Hematopoietic multipotent progenitor cell treated with erythropoietin and hydrocortisone succinate and interleukin-3 and kit ligand, for 17 days (in vitro differentiated cells): Measurements from ENCODE around the gene TRIM26.
A peak's percentile ranks its signal among the peaks of the same experiment; 100 is the strongest.
"Not testable (repeated sequence)": the region's sequence is repeated elsewhere in the genome, so short reads cannot be mapped to it uniquely, and the experiment has no call there.

ENCODE experiments used
- DNase-seq: peaks from one replicate; pipeline ENCODE4 v3.0.0-alpha.2; 2015; ENCODE audit warnings: low spot score

Gene TRIM26

DNA sequence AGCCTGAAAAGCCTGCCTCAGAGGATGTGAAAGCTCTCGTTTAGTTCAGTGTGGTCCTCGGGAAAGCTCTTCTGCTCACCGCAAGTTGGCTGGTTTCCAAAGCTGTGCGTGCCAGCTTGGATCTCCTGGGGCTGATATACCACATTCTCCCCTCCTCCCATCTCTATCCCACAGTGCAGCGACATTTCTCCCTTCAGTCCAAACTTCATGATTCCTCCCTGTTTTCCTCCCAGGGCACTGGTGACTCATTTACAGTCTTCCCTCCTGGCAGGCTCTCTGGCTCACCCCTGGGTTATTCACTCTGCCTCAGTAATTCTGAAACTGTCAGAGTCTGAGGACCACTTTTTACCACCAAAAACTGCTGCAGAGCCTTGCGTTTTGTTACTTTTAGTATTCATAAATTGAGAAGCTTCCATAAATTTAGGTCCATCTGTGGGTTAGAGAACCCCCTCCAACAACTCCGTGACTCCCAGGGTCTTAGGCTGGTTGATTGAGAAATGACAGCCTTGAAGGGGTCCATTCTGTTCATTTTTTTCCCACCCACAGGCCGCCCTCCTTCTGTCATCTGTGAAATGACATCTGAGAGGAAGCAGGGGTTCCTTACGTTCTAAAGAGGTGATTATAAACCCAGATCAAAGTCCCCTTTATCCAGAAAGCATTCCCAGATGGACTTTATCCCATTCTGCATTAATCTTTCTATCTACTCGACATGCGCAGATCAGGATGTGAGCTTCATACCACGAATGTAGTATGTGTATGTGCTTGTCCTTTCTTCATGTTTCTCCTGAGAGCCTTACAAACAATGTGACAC lies 58.3 kb downstream of the TRIM26 start:
- peak; percentile 24 for DNase-seq

DNA sequence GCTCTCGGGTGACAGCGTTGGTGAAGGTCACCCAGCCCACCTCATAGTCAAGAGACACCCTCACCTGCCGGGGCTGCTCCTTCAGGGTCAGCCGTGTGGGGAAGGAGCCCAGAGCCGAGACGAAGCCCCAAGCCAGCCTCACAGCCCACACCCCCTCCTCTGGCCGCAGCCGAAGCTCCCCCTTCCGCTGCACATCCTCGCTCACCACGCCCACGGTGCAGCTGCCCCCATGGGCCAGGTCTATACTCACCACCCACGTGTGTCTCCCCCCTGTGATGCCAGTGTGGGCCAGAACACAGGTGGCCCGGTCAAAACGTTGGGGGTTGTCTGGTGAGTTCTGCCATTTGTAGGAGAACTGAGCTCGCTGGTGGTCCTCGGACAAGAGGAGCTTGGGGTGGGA lies 59.1 kb downstream of the TRIM26 start:
- DNase-seq = no peak

DNA sequence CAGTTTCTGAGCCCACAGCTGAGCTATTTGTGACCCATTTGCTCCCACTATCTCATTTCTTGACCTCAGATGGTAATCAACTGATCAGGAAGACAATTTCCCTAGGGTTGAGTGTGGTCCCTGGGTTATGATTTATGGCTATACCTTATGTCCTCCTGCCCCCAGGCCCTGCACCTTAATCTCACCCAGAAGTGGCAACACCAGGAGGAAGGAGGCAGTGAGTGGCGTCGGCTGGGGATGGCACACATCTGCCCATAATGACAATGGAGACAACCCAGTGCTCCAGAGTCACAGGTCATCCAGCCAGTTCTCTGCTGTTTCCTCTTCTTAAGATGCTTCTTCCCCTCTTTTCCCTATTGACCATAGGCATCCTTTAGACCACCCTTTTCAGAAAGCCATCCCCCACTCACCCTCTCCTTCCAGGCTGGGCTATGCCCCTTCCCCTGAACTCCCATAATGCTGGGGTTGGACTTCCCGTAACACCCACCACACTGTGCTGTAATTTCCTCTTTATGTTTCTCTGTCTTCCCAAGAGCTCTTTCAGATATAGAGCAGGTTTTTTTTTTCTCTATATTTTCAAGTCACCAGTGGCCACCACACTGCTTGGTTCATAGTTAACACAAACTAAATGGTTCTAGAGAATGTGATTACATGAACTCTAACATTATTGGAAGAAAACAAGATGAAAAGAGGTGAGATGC lies 60.1 kb downstream of the TRIM26 start:
- DNase-seq = peak; percentile 27

DNA sequence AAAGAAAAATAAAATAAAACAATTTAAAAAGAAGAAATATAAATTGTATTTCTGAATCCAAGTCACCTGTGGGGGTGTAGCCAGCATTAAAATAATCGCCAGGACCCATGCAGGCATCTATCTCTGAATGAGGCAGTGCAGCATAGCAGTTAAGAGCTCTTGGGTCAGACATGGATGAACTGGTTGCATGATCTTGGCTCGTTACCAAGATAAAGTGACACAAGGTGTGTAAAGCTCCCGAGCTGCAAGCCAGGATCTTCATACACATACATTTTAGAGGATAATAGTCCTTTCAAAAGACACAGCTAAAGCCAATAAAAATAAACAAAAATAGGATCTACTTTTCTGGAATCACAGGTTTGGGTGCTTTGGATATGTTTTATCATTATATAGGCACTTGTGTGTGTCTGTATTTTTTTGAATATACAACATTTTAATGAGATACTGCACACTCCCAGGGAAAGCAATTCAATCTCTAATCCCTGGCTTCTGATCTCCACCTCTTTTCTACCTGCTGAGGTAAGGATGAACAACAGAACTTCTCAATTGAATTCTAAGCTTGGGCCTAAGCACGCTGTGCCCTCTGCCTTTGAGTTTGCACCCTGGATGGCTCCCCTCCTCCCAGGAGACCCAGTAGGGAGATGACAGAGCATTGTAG lies 61.1 kb downstream of the TRIM26 start:
- peak; percentile 85 for DNase-seq

DNA sequence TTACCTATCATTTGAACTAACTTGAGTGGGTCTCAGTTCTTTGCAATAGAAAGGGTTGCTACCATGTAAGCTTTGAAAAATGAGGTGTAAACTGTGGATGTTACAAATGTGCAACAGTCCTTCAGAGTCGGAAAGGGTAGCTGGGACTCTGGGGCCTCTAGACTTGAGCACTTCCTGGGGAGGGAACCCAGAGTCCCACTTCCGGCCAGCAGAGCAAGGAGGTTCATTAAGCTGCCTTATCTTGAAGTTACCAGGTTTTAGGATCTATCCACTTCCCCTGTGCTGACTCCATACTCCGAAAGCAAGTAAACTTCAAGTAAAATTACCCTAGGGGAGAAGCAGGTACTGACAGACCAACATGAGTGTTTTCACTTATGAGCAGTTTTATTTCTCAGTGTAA lies 61.6 kb downstream of the TRIM26 start:
- DNase-seq = peak; percentile 63

DNA sequence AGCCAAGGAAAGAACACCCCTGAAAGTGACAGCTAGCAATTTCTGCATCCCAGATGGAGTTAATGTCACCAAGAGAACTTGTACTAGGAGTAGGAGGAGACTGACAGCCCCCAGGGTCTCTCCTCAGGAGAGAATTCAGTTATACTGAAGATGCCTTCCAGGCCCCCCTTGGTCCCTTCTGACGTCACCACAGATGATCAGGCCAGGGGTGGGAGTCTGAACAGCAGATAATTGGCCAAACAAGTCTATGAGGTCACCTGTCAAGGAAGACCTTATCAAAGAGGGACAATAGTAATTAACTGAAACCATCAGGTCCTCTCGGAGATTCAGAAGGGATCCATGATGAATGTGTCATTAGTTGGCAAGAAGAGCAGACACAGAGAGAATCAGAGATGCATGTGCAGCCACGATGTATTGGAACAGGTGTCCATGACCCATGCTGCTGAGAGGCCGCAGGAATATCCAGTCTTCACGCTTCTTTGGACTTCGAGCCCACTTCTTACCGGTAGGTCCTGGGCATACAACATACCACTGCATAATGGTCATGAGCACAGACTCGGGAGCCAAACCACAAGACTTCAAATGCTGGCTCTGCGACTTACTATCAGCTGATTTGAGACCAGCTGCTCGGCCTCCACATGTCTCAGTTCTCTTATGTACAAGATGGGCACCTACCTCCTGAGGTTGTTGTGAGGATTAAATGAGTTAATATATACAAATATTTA lies 62.4 kb downstream of the TRIM26 start:
- DNase-seq = peak; percentile 26

DNA sequence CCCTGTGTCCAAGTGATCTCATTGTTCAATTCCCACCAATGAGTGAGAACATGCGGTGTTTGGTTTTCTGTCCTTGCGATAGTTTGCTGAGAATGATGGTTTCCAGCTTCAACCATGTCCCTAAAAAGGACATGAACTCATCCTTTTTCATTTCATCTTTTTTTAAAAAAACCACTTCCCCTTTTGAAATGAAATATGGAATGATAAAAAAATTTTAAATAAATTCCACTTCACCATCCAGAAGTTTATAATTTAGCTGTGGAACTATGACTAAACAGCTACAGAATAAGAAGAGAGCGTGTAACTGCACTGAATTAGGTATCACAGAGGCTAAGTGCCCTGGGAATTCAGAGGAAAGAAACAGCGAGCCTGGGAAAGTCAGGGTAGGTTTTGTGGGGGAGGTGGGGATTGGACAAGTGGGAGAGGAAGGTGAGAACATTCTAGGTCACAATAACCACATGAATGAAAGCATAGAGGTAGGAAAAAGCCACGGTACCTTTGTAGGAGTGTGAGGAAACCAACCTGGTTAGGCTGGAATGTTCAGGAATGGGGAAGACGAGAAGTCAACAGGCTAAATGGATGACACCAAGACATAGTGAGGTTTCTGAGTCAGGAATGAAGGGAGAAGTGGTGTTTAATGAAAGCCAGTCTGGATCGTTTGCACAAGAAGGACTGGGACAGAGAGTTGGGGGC lies 63.2 kb downstream of the TRIM26 start:
- DNase-seq = no peak

DNA sequence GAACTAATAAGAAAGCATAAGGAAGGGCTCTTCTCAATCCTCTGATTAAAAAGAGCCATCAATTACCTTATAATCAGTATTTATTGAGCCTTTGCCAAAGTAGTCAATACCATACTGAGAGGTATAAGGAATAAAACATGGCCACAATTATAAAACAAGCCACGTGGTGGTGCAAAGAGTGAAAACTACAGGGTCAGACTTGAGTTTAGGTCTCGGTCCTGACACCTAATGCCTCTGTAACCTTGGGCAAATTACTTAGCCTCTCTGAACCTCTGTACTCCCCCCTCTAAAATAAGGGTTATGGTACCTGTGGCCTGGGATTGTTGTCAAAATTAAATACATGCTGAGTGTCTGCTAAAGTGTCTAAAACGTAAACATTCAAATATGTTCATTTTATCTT lies 64.0 kb downstream of the TRIM26 start:
- peak; percentile 56 for DNase-seq

DNA sequence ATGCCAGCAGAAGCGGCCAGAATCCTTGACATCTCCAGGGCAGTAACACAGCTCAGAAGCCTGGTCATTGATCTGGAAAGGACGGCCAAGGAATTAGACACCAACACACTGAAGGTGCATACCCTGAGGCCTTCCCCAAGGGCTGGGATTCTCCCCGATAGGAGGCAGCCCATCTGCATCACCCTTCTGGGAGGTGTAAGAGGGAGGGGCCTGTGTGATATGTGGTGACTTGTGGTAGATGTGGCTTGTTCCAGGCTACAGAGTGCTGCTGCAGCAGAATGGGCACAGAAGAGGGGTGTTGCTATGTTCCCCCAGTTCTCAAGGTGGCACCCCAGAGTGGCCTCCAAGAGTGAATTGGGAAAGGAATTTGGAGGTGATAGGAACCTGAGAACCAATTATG lies 66.1 kb downstream of the TRIM26 start:
- peak; percentile 13 for DNase-seq

DNA sequence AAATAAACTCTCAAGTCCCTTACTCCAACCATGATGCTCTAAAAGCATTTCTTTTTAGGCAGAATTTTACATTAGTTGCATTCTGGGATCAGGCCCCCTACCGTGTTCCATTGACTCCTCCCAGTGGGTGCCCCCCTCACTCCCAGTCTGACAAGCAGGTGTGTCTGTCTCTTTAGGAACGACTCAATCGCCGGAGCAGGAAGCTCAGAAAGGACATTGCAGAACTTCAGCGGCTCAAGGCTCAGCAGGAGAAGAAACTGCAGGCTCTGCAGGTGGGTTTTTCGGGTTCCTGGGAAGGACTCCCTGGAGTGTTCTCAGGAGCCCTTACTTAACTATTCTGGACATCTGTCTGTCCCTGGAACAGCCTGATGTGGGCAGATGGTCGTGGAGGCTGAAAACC lies 67.4 kb downstream of the TRIM26 start:
- no peak for DNase-seq

DNA sequence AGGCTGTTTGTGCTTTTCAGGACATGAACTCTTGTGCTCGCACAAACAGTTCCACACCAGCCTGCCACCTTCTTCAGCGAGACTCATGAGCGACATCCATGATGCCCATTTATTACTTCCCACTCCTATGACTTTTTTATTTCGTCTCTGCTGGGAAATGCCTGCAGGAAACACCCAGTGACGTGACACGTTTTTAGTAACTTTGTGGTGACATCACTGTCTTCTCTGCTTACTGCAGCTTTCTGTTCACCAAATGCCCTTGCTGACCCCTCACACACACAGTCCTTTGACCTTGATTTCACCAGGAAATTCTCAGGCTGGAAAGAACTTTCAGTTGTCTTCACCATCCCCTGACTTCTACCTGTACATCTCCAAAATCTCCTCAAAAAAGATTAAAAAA lies 68.4 kb downstream of the TRIM26 start:
- no peak for DNase-seq

DNA sequence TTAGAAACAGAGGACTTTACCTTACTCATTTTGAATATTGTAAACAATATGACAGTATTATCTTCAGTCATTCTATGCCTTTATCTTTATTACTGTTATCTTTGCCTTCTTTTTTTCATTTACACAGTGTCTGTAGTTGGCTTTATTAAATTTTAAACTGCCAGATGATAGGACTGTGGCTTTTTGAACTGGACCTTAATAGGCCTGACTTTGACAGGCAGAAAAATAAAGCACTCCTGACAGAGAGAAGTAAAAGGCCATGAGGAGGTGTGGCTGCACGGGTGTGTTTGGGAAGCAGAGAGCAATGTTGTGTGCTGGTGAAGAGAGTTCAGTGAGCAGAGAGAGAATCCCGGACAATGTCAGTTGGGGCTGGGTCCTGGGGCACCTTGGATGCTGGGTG lies 69.4 kb downstream of the TRIM26 start:
- no peak for DNase-seq

DNA sequence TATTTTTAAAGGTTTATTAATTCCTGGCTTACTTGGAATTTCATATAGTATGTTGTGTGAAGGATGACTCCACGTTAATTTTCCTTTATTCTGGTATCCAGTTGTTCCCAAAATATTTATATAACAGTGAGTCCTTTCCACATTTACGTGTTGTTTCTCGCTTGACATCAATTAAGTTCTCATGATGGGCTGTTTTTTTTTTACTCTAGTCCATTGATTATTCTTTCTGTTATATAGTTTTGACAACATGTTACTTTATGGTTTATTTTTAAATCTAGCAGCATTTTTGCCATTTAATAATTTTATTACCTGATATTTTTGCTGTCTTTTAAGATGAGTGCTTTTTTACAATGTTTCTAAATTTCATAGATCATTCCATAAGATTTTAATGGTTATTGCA lies 70.5 kb downstream of the TRIM26 start:
- no peak for DNase-seq

DNA sequence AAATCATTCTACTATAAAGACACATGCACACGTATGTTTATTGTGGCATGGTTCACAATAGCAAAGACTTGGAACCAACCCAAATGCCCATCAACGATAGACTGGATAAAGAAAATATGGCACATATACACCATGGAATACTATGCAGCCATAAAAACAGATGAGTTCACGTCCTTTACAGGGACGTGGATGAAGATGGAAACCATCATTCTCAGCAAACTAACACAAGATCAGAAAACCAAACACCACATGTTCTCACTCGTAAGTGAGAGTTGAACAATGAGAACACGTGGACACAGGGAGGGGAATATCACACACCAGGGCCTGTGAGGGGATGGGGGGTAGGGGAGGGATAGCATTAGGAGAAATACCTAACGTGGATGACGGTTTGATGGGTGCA lies 73.0 kb downstream of the TRIM26 start:
- not testable (repeated sequence) for DNase-seq

DNA sequence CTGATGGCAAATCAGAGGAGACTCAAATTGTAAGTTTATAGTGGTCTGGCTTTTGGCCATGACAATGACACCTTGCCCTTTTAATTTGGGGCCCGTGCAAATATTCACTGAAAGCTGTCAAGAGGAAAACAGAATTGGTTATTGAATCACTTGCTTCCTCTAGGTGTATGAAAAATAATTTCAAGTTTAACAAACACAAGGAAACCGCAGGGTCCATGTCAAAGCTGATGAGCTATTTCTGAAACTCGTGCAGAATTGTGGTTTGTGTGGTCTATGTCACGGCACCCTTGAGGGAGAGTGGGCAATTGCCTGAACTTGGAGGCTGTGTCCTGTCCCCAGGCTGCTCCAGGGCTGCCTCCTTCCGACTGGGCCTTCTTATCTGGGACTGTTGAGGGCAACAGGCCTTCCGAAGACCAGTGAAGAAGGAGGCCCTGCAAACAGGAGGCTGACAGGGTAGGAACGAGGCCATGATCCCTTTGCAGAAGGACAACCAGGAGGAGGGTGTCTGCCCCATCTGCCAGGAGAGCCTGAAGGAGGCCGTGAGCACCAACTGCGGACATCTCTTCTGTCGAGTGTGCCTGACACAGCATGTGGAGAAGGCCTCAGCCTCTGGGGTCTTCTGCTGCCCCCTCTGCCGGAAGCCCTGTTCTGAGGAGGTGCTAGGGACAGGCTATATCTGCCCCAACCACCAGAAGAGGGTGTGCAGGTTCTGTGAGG lies 76.5 kb downstream of the TRIM26 start:
- no peak for DNase-seq

DNA sequence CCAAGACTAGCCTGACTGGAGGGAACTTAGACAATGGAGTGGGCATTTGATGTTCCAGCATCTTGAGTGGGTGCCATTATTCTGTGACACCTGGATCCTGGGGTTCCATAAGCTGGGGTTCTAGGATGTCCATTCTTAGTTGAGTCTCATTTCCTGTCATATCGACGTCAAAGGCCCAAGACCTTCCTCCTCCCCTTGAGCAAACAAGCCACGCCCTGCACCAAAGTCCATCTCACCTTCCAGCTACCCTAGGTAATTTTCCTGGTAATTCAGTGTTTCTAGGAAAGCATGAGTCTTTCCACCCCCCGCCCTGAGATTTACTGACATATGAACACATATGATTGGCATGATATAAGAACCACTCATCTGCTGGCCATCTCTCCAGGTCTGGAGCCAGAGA lies 77.4 kb downstream of the TRIM26 start, which contains the start of gene TRIM40:
TSS of gene TRIM40 (plus strand) at position 384 of the 400 bp plus-strand sequence. CDS start 897 bp downstream, outside the sequence.
- no peak for DNase-seq

DNA sequence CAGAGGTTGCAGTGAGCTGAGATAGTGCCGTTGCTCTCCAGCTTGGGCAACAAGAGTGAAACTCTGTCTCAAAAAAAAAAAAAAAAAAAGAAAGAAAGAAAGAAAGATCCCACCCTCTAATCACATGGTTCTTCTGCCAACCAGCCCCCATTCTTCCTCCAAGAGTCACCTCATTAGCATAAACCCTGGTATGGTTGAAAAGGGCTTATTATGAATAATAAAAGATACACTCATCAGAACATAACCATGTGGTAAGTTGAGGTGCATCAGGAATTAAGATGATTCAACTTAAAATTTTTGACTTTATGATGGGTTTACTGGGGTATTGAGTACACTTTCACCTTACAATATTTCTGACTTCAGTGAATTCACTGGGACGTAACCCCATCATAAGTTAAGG lies 78.1 kb downstream of the TRIM26 start:
- no peak for DNase-seq
